ENCODE results near the gene WDR5. TPM values are rescaled to one million over a fixed set of nuclear protein-coding genes. Genes with fewer than 3 reads are reported as not detected.

Gene WDR5
- total RNA-seq, 1 experiment from 2014 or later = 29.1 TPM

GRCh38 chr9:134188386-134189144 is 52.7 kb downstream of the WDR5 start:
- Histone ChIP-seq H4K20me1 (ENCODE audit: low read length) (no peaks in the 10 kb centered on the region), H3K9ac (ENCODE audit: low read length) (no peak overlapping the region), H3K4me1 (ENCODE audit: insufficient read depth, low read length) (no peaks in the 10 kb centered on the region), H3K36me3 (ENCODE audit: low read depth, low read length) (no peaks in the 10 kb centered on the region), H3K4me2 (ENCODE audit: low read length) (no peak overlapping the region), H3F3A (ENCODE audit: low read length, unreplicated experiment) (no peaks in the 10 kb centered on the region), H3K9me2 (replicated peaks; ENCODE audit: low read length) (no peaks in the 10 kb centered on the region), H3K79me2 (ENCODE audit: low read length) (no peaks in the 10 kb centered on the region), H3K9me3 (ENCODE audit: low read length) (no peaks in the 10 kb centered on the region), H2AFZ (ENCODE audit: low read length) (no peak overlapping the region), H3K27ac (ENCODE audit: low read length) (no peak overlapping the region), H3K4me3 (ENCODE audit: low read length) (no peak overlapping the region), H3K27me3 (ENCODE audit: low read length) (no peaks in the 10 kb centered on the region)
- no peak for DNase-seq
- TF ChIP-seq EZH2 (IDR thresholded peaks at IDR 0.05; ENCODE audit: low read length, unreplicated experiment) = no peak
- no peak for TF ChIP-seq CTCF (conservative IDR thresholded peaks at IDR 0.05; ENCODE audit: low read depth, low read length)
- TF ChIP-seq EZH2phosphoT487 (IDR thresholded peaks at IDR 0.05; ENCODE audit: borderline replicate concordance, low read length) = no peak
- intact Hi-C loops (cut with micrococcal nuclease) = no loop called here
- ChIA-PET POLR2A (ENCODE audit: unreplicated experiment) (no interaction called here), CTCF (no interaction called here)
- BruUV-seq (replicated peaks) = no TSS peak
- ATAC-seq = no peak

GRCh38 chr9:134189145-134189469 is 53.2 kb downstream of the WDR5 start:
- TF ChIP-seq EZH2phosphoT487 (IDR thresholded peaks at IDR 0.05; ENCODE audit: borderline replicate concordance, low read length) = no peak
- no peak for TF ChIP-seq CTCF (conservative IDR thresholded peaks at IDR 0.05; ENCODE audit: low read depth, low read length)

GRCh38 chr9:134189470-134190231 is 53.8 kb downstream of the WDR5 start:
- no peaks in the 10 kb centered on the region for H3K36me3 ChIP-seq (ENCODE audit: low read depth, low read length)
- H3K9me3 ChIP-seq (ENCODE audit: low read length) = no peaks in the 10 kb centered on the region
- ATAC-seq (no peak), DNase-seq (no peak)
- H3K27ac ChIP-seq (ENCODE audit: low read length) = no peak overlapping the region
- H3K27me3 ChIP-seq (ENCODE audit: low read length) = no peaks in the 10 kb centered on the region
- CTCF ChIA-PET = no interaction called here
- no peaks in the 10 kb centered on the region for H4K20me1 ChIP-seq (ENCODE audit: low read length)
- no peak overlapping the region for H3K9ac ChIP-seq (ENCODE audit: low read length)
- H3K4me1 ChIP-seq (ENCODE audit: insufficient read depth, low read length) = no peaks in the 10 kb centered on the region
- H3K9me2 ChIP-seq (replicated peaks; ENCODE audit: low read length) = no peaks in the 10 kb centered on the region
- BruUV-seq (replicated peaks) = no TSS peak
- no peaks in the 10 kb centered on the region for H3K79me2 ChIP-seq (ENCODE audit: low read length)
- H3K4me3 ChIP-seq (ENCODE audit: low read length) = no peak overlapping the region
- TF ChIP-seq EZH2 (IDR thresholded peaks at IDR 0.05; ENCODE audit: low read length, unreplicated experiment) = no peak
- TF ChIP-seq CTCF (conservative IDR thresholded peaks at IDR 0.05; ENCODE audit: low read depth, low read length) = no peak
- TF ChIP-seq EZH2phosphoT487 (IDR thresholded peaks at IDR 0.05; ENCODE audit: borderline replicate concordance, low read length) = no peak
- no peaks in the 10 kb centered on the region for H3F3A ChIP-seq (ENCODE audit: low read length, unreplicated experiment)
- no peak overlapping the region for H3K4me2 ChIP-seq (ENCODE audit: low read length)
- POLR2A ChIA-PET (ENCODE audit: unreplicated experiment) = no interaction called here
- intact Hi-C loops (cut with micrococcal nuclease) = no loop called here
- H2AFZ ChIP-seq (ENCODE audit: low read length) = no peak overlapping the region

More at GRCh38 chr9:134189145-134189469, 53.2 kb downstream of the WDR5 start:
- H3K27me3 ChIP-seq (ENCODE audit: low read length) = no peaks in the 10 kb centered on the region
- ATAC-seq (no peak), DNase-seq (no peak)
- no peaks in the 10 kb centered on the region for H4K20me1 ChIP-seq (ENCODE audit: low read length)
- H3K36me3 ChIP-seq (ENCODE audit: low read depth, low read length) = no peaks in the 10 kb centered on the region
- H3K9me3 ChIP-seq (ENCODE audit: low read length) = no peaks in the 10 kb centered on the region
- no peak overlapping the region for H3K4me2 ChIP-seq (ENCODE audit: low read length)
- intact Hi-C loops (cut with micrococcal nuclease) = no loop called here
- no peak overlapping the region for H3K27ac ChIP-seq (ENCODE audit: low read length)
- no peak overlapping the region for H2AFZ ChIP-seq (ENCODE audit: low read length)
- no peaks in the 10 kb centered on the region for H3K9me2 ChIP-seq (replicated peaks; ENCODE audit: low read length)
- H3F3A ChIP-seq (ENCODE audit: low read length, unreplicated experiment) = no peaks in the 10 kb centered on the region
- H3K9ac ChIP-seq (ENCODE audit: low read length) = no peak overlapping the region
- H3K4me3 ChIP-seq (ENCODE audit: low read length) = no peak overlapping the region
- H3K4me1 ChIP-seq (ENCODE audit: insufficient read depth, low read length) = no peaks in the 10 kb centered on the region
- no TSS peak for BruUV-seq (replicated peaks)
- POLR2A ChIA-PET (ENCODE audit: unreplicated experiment) = no interaction called here
- H3K79me2 ChIP-seq (ENCODE audit: low read length) = no peaks in the 10 kb centered on the region
- CTCF ChIA-PET = no interaction called here
